Pancreas (tissue), 10 donors: ENCODE measurements around the gene WWP2. TPM values are rescaled to one million over a fixed set of nuclear protein-coding genes. Genes with fewer than 3 reads are reported as not detected.
A peak's percentile ranks its signal among the peaks of the same experiment; 100 is the strongest.

ENCODE experiments used
- ATAC-seq, 4 donors: fragments of 200-7000 bp; cut with Tn5 transposase; one replicate each; pipeline versions ENCODE4 v1.8.0 to v1.9.1; 2020; ENCODE audit warnings: mild to moderate bottlenecking in 4 of 4, moderate library complexity in 4 of 4
- DNase-seq, 6 donors: peaks; one replicate each; pipeline ENCODE4 v3.0.0-alpha.2; 2020
- FAIRE-seq: peaks from 2 replicates; lab custom pipeline; 2012; peaks lifted over from hg19 to GRCh38; lab: Jason Lieb, UNC
- H3K27ac ChIP-seq, 4 donors: fragments of 200-600 bp; sonication (generic); 1 replicate in 3 of 4; 2 replicates in 1 of 4; pipeline versions ENCODE4 v1.5.0 to v1.8.0; 2020
- H3K27me3 ChIP-seq, 4 donors: fragments of 200-600 bp; one replicate each; pipeline ENCODE4 v1.8.0; 2021
- H3K36me3 ChIP-seq, 3 donors: fragments of 200-600 bp; sonication (generic) in 1 of 3; one replicate each; pipeline versions ENCODE4 v1.5.0 to v1.8.0; 2020 to 2021
- H3K4me1 ChIP-seq, 3 donors: fragments of 200-600 bp; one replicate each; pipeline ENCODE4 v1.8.0; 2021
- H3K4me3 ChIP-seq, 4 donors: fragments of 200-600 bp; sonication (generic) in 2 of 4; one replicate each; pipeline versions ENCODE4 v1.5.0 to v1.8.0; 2020 to 2021
- H3K9me3 ChIP-seq, 4 donors: fragments of 200-600 bp; one replicate each; pipeline ENCODE4 v1.8.0; 2021
- WGBS, 2 donors: extraction: QIAGEN DNeasy Blood & Tissue Kit; methylation state at CpG; one replicate each; pipeline ENCODE4 v1.1.7; 2013; 5-methylcytosine and 5-hydroxymethylcytosine counted together
- intact Hi-C, 3 donors: fragments of 100-400 bp; cut with DNase I; formaldehyde crosslinking; loops; one replicate each; pipeline versions ENCODE4 v1.11.1 to v1.14.2; 2022
- polyA plus RNA-seq, 2 donors: library from polyadenylated mRNA; stranded (reverse); fragments of 200-250 nt; gene quantifications; one replicate each; pipeline ENCODE4 v1.2.3, GENCODE V29; 2013
- total RNA-seq, 6 donors: library from RNA; stranded (reverse); fragmentation: NEBNext Ultra II Directional in 4 of 6; extraction: Animal tissue kit (Norgen Biotek cat#: 25700) in 4 of 6; gene quantifications; one replicate each; pipeline versions ENCODE4 v1.2.1 to v1.2.4, GENCODE V29; 2021 to 2023
- TF ChIP-seq, protein P1 (sequence below), 4 donors: fragments of 200-600 bp; sonication (generic) in 3 of 4; IDR thresholded peaks; one replicate each; pipeline versions ENCODE4 v1.5.0 to v1.8.0; 2021; ENCODE audit warnings: antibody characterized with exemption in 4 of 4
- donor health status: healthy with polysubstance abuse.
- donor health status: DM: no; HTN: no; CAD: no; lungs with moderate emphysema.
- donor health status: DM: no; HTN: no; CAD: no.
- donor health status: control.
- donor health status: control.
- donor health status: Bipolar disorder and iron deficiency.
- donor health status: DM: yes; HTN: yes; CAD: no.
- donor health status: DM: no; HTN: no; CAD: no.
- donor health status: DM: no; HTN: no; CAD: no.
- donor health status: DM: yes; HTN: yes; CAD: no.

The WWP2 gene
- total and polyA plus RNA-seq, 8 donors, result 27.4 to 50.4 (median 35.4) TPM

DNA sequence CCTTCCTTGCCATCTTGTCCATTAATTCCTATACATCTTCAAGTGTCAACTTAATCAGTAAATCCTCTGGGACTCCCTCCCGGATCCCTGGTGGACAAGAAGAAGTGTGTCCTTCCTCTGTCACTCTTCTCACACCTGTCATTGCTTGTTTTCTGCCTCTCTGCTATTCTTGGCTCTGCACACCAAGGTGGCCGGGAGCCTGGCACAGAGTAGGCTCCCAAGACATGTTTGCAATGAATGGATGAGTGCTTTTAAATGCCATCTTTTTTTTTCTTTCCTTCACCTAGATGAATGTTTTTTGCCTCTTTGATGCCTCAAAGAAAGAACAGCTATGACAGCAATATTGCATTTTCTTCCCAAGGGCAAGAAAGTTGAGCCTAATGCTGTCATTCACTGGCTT is 131.0 kb downstream of the WWP2 start:
- ATAC-seq (no peak), FAIRE-seq (no peak), DNase-seq (no peak)
- 58 to 64% methylated on average over 2 of the region's 2 CpGs for WGBS, 2 donors
- intact Hi-C loops, result no loop called here
- no peak overlapping the region for H3K27ac ChIP-seq
- no peaks in the 10 kb centered on the region for H3K4me1 ChIP-seq
- H3K36me3 ChIP-seq, result peaks cover 0 to 3% (median 0%) of the 10 kb centered on the region in 3 donors
- H3K27me3 ChIP-seq, result no peaks in the 10 kb centered on the region
- H3K9me3 ChIP-seq, result no peaks in the 10 kb centered on the region
- H3K4me3 ChIP-seq, result no peak overlapping the region
- TF ChIP-seq, protein P1, sequence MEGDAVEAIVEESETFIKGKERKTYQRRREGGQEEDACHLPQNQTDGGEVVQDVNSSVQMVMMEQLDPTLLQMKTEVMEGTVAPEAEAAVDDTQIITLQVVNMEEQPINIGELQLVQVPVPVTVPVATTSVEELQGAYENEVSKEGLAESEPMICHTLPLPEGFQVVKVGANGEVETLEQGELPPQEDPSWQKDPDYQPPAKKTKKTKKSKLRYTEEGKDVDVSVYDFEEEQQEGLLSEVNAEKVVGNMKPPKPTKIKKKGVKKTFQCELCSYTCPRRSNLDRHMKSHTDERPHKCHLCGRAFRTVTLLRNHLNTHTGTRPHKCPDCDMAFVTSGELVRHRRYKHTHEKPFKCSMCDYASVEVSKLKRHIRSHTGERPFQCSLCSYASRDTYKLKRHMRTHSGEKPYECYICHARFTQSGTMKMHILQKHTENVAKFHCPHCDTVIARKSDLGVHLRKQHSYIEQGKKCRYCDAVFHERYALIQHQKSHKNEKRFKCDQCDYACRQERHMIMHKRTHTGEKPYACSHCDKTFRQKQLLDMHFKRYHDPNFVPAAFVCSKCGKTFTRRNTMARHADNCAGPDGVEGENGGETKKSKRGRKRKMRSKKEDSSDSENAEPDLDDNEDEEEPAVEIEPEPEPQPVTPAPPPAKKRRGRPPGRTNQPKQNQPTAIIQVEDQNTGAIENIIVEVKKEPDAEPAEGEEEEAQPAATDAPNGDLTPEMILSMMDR (IDR thresholded peaks at IDR 0.05), result no peak

DNA sequence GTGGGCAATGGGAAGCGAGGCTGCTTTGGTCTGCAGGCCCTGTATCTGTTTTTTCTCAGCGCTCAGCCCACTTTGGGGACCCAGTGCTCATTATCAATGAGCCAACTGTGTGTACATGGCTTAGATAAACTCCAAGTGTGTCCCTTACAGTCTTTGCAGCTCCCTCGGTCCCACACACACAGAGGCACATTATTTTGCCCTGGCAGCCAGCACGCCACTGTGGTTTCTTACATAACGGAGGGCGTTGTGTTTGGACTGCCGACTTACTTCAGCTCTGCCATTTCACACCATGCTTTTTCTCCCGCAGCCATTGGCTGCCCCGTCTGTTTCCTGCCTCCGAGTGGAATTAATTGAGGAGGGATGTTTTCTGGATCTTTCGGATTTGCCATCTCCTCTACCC is 132.5 kb downstream of the WWP2 start:
- H3K36me3 ChIP-seq, result no peaks in the 10 kb centered on the region
- intact Hi-C loops, result no loop called here
- H3K4me3 ChIP-seq, result no peak overlapping the region
- ATAC-seq (no peak), DNase-seq (no peak), FAIRE-seq (no peak)
- H3K9me3 ChIP-seq, result no peaks in the 10 kb centered on the region
- H3K27me3 ChIP-seq, result no peaks in the 10 kb centered on the region
- no peaks in the 10 kb centered on the region for H3K4me1 ChIP-seq
- TF ChIP-seq, protein P1 (IDR thresholded peaks at IDR 0.05), result no peak
- H3K27ac ChIP-seq, result no peak overlapping the region
- WGBS, 2 donors, result 88 to 90% methylated on average over 11 of the region's 11 CpGs

DNA sequence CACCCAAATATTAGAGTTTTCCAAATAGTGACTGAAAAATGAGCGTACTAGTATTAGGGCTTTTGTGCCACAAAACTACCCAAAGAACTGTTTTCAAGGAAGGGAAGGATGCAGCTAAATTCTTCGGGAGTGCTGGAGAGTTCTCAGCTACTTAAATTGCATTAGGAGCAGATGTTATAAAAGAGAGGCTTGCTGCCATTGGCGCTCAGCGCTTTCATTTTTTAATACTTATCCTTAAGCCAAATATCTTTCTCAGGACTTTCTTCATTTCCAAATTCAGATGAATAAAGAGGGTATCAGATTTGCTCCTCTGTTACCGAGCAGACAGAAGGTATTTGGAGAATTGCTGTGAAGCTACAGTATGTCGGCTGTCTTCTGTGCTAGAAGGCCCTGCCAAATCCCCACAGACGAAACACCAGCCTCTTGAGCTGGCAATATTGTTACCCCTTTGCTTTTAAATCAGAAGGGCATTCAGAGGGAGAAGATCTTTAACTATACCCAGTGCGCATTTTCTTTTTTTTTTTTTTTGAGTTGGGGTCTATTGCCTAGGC is 141.8 kb downstream of the WWP2 start:
- H3K36me3 ChIP-seq, result no peaks in the 10 kb centered on the region
- 94% methylated on average over 8 of the region's 8 CpGs for WGBS, 2 donors
- no peaks in the 10 kb centered on the region for H3K4me1 ChIP-seq
- no peak for DNase-seq
- H3K4me3 ChIP-seq, result no peak overlapping the region
- TF ChIP-seq, protein P1 (IDR thresholded peaks at IDR 0.05), result no peak
- FAIRE-seq, result no peak
- H3K27me3 ChIP-seq, result no peaks in the 10 kb centered on the region
- H3K27ac ChIP-seq, result no peak overlapping the region
- ATAC-seq, result no peak
- intact Hi-C loops, result no loop called here
- H3K9me3 ChIP-seq, result no peaks in the 10 kb centered on the region

DNA sequence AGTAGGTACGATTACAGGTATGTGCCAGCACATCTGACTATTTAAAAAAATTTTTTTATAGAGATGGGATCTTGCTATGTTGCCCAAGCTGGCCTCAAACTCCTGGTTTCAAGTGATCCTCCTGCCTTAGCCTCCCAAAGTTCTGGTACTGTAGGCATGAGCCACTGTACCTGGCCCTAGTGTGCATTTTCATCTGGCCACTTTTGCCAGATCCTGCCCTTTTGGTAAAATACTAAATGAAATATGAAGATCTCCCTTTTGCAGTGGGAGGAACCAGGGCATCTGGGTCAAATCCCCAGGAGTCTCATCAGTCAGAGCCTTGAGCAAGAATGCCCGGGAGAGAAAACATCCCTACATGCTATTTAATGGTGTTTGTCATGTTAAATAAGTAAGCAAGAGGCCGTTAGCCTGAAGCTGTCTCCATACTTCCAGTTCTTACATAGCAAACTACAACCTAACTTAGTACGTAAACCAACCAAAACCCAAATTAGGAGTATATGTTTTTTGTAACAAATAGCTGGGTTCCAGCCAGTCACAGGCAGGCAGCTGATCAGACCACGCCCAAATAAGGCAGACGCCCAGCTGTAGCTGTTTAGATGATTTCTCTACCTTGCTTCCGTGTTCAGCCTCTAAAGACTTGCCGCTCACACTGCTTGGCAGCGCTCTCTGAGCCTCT is 142.5 kb downstream of the WWP2 start:
- TF ChIP-seq, protein P1 (IDR thresholded peaks at IDR 0.05), result no peak

DNA sequence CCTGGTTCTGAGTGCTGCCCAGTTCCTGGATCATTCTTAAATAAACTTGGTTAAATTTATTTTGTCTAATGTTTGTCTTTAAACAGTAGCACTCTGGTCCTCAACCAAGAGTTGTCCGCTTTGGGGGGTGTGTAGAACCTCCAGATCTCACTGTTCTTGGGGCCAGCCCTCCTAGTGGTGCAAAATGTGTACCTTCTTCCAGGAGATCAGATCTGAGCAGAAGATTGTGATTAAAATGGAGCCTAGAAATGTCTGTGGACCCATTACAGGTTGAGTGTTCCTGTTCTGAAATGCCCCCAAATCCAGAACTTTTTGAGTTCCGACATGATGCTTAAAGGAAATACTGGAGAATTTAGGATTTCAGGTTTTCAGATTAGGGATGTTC is 143.0 kb downstream of the WWP2 start:
- TF ChIP-seq, protein P1 (IDR thresholded peaks at IDR 0.05), result no peak
- H3K27me3 ChIP-seq, result no peaks in the 10 kb centered on the region
- H3K4me1 ChIP-seq, result peaks cover 0 to 5% (median 0%) of the 10 kb centered on the region in 3 donors
- 71 to 74% methylated on average over 2 of the region's 2 CpGs for WGBS, 2 donors
- intact Hi-C loops, result no loop called here
- DNase-seq, result no peak
- no peak overlapping the region for H3K4me3 ChIP-seq
- no peaks in the 10 kb centered on the region for H3K9me3 ChIP-seq
- FAIRE-seq, result no peak
- no peak for ATAC-seq
- H3K27ac ChIP-seq, result no peak overlapping the region
- H3K36me3 ChIP-seq, result no peaks in the 10 kb centered on the region

More for the DNA sequence above, 142.5 kb downstream of the WWP2 start:
- no peak overlapping the region for H3K4me3 ChIP-seq
- no peak overlapping the region for H3K27ac ChIP-seq
- WGBS, 2 donors, result 93 to 94% methylated on average over 9 of the region's 9 CpGs
- DNase-seq (no peak), ATAC-seq (peak in 1 of 4 donors; percentile 41), FAIRE-seq (no peak)
- intact Hi-C loops, result no loop called here
- no peaks in the 10 kb centered on the region for H3K9me3 ChIP-seq
- H3K36me3 ChIP-seq, result no peaks in the 10 kb centered on the region
- H3K27me3 ChIP-seq, result no peaks in the 10 kb centered on the region
- peaks cover 0 to under 1% (median 0%) of the 10 kb centered on the region in 3 donors for H3K4me1 ChIP-seq
